HepG2 (cell line): Measurements from ENCODE around the gene AP3D1. TPM values are rescaled to one million over a fixed set of nuclear protein-coding genes. Genes with fewer than 3 reads are reported as not detected.
A peak's percentile ranks its signal among the peaks of the same experiment; 100 is the strongest.

Experiments
- ATAD3A ChIP-seq: sonication (generic); formaldehyde crosslinking; IDR thresholded peaks from 2 replicates; pipeline ENCODE4 v1.4.0; 2020; ENCODE audit warnings: missing genetic modification reagents
- BHLHE40 ChIP-seq: IDR thresholded peaks from 2 replicates; pipeline ENCODE4 v1.6.1; 2011; ENCODE audit warnings: low read length, improper control_type of control experiment
- CENPX ChIP-seq: sonication (generic); formaldehyde crosslinking; IDR thresholded peaks from 2 replicates; pipeline ENCODE4 v1.9.0; 2021; ENCODE audit warnings: mild to moderate bottlenecking, missing genetic modification reagents, moderate library complexity
- FOXK2 ChIP-seq: fragments of 450-650 bp; IDR thresholded peaks from 2 replicates; pipeline ENCODE4 v1.6.1; 2016
- GFI1 ChIP-seq: sonication (generic); formaldehyde crosslinking; IDR thresholded peaks from 2 replicates; pipeline ENCODE4 v1.5.0; 2020; ENCODE audit warnings: missing genetic modification reagents, mild to moderate bottlenecking, borderline replicate concordance
- HNRNPUL1 ChIP-seq: fragments of 200-400 bp; formaldehyde crosslinking; IDR thresholded peaks from 2 replicates; pipeline ENCODE4 v1.6.1; 2017; ENCODE audit warnings: low read depth, mild to moderate bottlenecking, low read length, moderate library complexity
- NR3C1 ChIP-seq: sonication (generic); formaldehyde crosslinking; IDR thresholded peaks from 2 replicates; pipeline ENCODE4 v1.4.0; 2020; ENCODE audit warnings: missing genetic modification reagents
- REL ChIP-seq: sonication (generic); formaldehyde crosslinking; conservative IDR thresholded peaks from 2 replicates; pipeline ENCODE4 v1.8.0; 2022; ENCODE audit warnings: mild to moderate bottlenecking, missing genetic modification reagents, moderate library complexity
- ZFP36L1 ChIP-seq: sonication (generic); formaldehyde crosslinking; IDR thresholded peaks from 2 replicates; pipeline ENCODE4 v1.8.0; 2022; ENCODE audit warnings: mild to moderate bottlenecking, missing genetic modification reagents, moderate library complexity
- ZNF10 ChIP-seq: sonication (generic); formaldehyde crosslinking; IDR thresholded peaks from 2 replicates; pipeline ENCODE4 v1.4.0; 2020; ENCODE audit warnings: mild to moderate bottlenecking, low read depth, missing genetic modification reagents, borderline replicate concordance
- ZNF230 ChIP-seq: sonication (generic); formaldehyde crosslinking; IDR thresholded peaks from 2 replicates; pipeline ENCODE4 v1.4.0; 2020; ENCODE audit warnings: mild to moderate bottlenecking, missing genetic modification reagents
- ZNF337 ChIP-seq: sonication (generic); formaldehyde crosslinking; IDR thresholded peaks from 2 replicates; pipeline ENCODE4 v1.5.1; 2020; ENCODE audit warnings: missing genetic modification reagents, low read depth, mild to moderate bottlenecking, borderline replicate concordance
- ZNF383 ChIP-seq: sonication (generic); formaldehyde crosslinking; IDR thresholded peaks from 2 replicates; pipeline ENCODE4 v1.4.0; 2020; ENCODE audit warnings: missing genetic modification reagents, mild to moderate bottlenecking, borderline replicate concordance
- ZNF546 ChIP-seq: sonication (generic); formaldehyde crosslinking; conservative IDR thresholded peaks from 2 replicates; pipeline ENCODE4 v1.8.1; 2023; ENCODE audit warnings: mild to moderate bottlenecking, missing genetic modification reagents
- ZNF564 ChIP-seq: sonication (generic); formaldehyde crosslinking; IDR thresholded peaks from 2 replicates; pipeline ENCODE4 v1.8.1; 2023; ENCODE audit warnings: mild to moderate bottlenecking, missing genetic modification reagents
- ZNF660 ChIP-seq: sonication (generic); formaldehyde crosslinking; IDR thresholded peaks from 2 replicates; pipeline ENCODE4 v1.5.1; 2020; ENCODE audit warnings: mild to moderate bottlenecking, low read depth, missing genetic modification reagents, borderline replicate concordance
- ZNF674 ChIP-seq: sonication (generic); formaldehyde crosslinking; IDR thresholded peaks from 2 replicates; pipeline ENCODE4 v1.5.0; 2020; ENCODE audit warnings: low read depth, mild to moderate bottlenecking, missing genetic modification reagents
- ZNF75D ChIP-seq: sonication (generic); formaldehyde crosslinking; IDR thresholded peaks from 2 replicates; pipeline ENCODE4 v1.8.1; 2023; ENCODE audit warnings: missing genetic modification reagents, mild to moderate bottlenecking, borderline replicate concordance
- ZNF816 ChIP-seq: sonication (generic); formaldehyde crosslinking; IDR thresholded peaks from 2 replicates; pipeline ENCODE4 v1.8.0; 2022; ENCODE audit warnings: missing genetic modification reagents, mild to moderate bottlenecking, borderline replicate concordance
- ZNF879 ChIP-seq: sonication (generic); formaldehyde crosslinking; IDR thresholded peaks from 2 replicates; pipeline ENCODE4 v1.8.1; 2023; ENCODE audit warnings: missing genetic modification reagents
- polyA plus RNA-seq, 8 experiments: library from polyadenylated mRNA; depleted of rRNA in 3 of 8; stranded (reverse) in 7 of 8; unstranded in 1 of 8; fragments of >200 nt; fragmentation: Illumina TruSeq in 4 of 8; extraction: Trizol in 4 of 8; gene quantifications; 2 replicates each; pipeline versions ENCODE4 v1.2.1 to v1.2.3, GENCODE V29; 2011 to 2016; ENCODE audit warnings: low read depth in 4 of 8, missing spikeins in 1 of 8, mixed read lengths in 1 of 8; ENCODE audit not compliant: insufficient read depth in 1 of 8
- total RNA-seq, 5 experiments: library from RNA; depleted of rRNA; stranded (reverse); fragments of >200 nt; fragmentation: Illumina TruSeq; extraction: Trizol; gene quantifications; 2 replicates each; pipeline ENCODE4 v1.2.3, GENCODE V29; 2016; ENCODE audit warnings: low read depth in 1 of 5
- TF ChIP-seq, protein P1 (sequence below): sonication (generic); formaldehyde crosslinking; IDR thresholded peaks from 2 replicates; pipeline ENCODE4 v1.4.0; 2020; ENCODE audit warnings: mild to moderate bottlenecking, low read depth, missing genetic modification reagents
- TF ChIP-seq, protein P2 (sequence below): sonication (generic); formaldehyde crosslinking; IDR thresholded peaks from 2 replicates; pipeline ENCODE4 v1.4.0; 2020; ENCODE audit warnings: missing genetic modification reagents
- TF ChIP-seq, protein P3 (sequence below): sonication (generic); formaldehyde crosslinking; IDR thresholded peaks from 2 replicates; pipeline ENCODE4 v1.4.0; 2020; ENCODE audit warnings: missing genetic modification reagents, mild to moderate bottlenecking, borderline replicate concordance
- TF ChIP-seq, protein P4 (sequence below), 2 experiments: sonication (generic) in 1 of 2; formaldehyde crosslinking in 1 of 2; IDR thresholded peaks; 2 replicates each; pipeline versions ENCODE4 v1.5.1 to v1.6.1; 2011 to 2020; ENCODE audit warnings: borderline replicate concordance in 1 of 2, low read depth in 1 of 2, low read length in 1 of 2, mild to moderate bottlenecking in 1 of 2, missing genetic modification reagents in 1 of 2, moderate library complexity in 1 of 2
- TF ChIP-seq, protein P5 (sequence below): IDR thresholded peaks from 2 replicates; pipeline ENCODE4 v1.6.1; 2016; ENCODE audit warnings: low read depth, borderline replicate concordance

AP3D1 gene
- total and polyA plus RNA-seq, 2 of the 13 experiments (the other 11 are each of a cell fraction or from before 2014, with no cell fraction given): 68.0 to 82.6 TPM

DNA sequence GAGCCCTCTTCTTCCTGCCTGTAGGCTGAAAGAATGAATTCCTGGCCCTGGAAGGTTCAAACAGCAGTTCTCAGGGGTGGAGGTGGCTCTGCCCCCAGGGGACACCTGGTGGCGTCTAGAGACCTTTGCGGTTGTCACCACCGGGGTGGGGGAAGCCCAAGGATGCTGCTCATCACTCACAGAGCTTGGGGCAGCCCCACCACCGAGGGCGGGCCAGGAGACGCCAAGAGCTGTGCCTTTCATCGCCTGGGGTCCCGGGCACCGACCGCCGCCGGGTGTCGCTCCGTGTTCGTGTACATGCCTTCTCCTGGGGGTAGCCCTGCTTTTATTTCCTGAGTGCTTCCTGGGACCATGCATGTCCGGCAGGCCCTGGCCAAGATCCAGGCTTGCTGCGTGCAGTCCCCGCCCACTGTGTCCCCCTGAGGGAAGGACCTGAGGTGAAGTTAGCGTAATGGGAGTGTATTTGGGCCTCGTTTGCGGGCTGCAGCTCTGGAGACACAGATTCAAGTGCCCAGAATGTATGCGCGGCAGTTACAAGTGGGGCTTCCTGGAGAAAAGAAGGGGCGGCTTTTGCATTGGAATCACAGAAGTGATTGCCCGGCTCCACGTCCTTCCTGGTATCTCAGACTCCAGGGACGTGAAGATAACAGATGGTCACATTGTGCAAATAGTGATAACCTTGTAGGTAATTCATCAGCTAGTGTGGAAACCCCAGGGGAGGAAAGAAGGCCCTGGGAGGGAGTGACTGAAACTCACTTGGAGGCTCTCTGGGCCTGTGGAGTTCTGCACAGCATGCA, 20.2 kb upstream of the AP3D1 start (continued):
- TF ChIP-seq ZNF546: no peak
- no peak for TF ChIP-seq ZNF660 (CRISPR knock-in tag)
- no peak for TF ChIP-seq ZFP36L1 (CRISPR knock-in tag)
- TF ChIP-seq, protein P1, sequence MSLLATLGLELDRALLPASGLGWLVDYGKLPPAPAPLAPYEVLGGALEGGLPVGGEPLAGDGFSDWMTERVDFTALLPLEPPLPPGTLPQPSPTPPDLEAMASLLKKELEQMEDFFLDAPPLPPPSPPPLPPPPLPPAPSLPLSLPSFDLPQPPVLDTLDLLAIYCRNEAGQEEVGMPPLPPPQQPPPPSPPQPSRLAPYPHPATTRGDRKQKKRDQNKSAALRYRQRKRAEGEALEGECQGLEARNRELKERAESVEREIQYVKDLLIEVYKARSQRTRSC: no peak
- no peak for TF ChIP-seq REL (CRISPR knock-in tag)
- TF ChIP-seq ZNF383 (CRISPR knock-in tag): no peak
- TF ChIP-seq, protein P2, sequence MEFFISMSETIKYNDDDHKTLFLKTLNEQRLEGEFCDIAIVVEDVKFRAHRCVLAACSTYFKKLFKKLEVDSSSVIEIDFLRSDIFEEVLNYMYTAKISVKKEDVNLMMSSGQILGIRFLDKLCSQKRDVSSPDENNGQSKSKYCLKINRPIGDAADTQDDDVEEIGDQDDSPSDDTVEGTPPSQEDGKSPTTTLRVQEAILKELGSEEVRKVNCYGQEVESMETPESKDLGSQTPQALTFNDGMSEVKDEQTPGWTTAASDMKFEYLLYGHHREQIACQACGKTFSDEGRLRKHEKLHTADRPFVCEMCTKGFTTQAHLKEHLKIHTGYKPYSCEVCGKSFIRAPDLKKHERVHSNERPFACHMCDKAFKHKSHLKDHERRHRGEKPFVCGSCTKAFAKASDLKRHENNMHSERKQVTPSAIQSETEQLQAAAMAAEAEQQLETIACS (CRISPR knock-in tag): no peak
- TF ChIP-seq, protein P3, sequence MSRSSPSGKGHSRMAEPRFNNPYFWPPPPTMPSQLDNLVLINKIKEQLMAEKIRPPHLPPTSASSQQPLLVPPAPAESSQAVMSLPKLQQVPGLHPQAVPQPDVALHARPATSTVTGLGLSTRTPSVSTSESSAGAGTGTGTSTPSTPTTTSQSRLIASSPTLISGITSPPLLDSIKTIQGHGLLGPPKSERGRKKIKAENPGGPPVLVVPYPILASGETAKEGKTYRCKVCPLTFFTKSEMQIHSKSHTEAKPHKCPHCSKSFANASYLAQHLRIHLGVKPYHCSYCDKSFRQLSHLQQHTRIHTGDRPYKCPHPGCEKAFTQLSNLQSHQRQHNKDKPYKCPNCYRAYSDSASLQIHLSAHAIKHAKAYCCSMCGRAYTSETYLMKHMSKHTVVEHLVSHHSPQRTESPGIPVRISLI: 0 out of 2 replicates have a peak, but pooled peaks have one; percentile 40
- no peak for TF ChIP-seq FOXK2
- no peak for TF ChIP-seq ZNF10 (CRISPR knock-in tag)
- TF ChIP-seq, protein P4, sequence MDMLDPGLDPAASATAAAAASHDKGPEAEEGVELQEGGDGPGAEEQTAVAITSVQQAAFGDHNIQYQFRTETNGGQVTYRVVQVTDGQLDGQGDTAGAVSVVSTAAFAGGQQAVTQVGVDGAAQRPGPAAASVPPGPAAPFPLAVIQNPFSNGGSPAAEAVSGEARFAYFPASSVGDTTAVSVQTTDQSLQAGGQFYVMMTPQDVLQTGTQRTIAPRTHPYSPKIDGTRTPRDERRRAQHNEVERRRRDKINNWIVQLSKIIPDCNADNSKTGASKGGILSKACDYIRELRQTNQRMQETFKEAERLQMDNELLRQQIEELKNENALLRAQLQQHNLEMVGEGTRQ (IDR thresholded peaks at IDR 0.05; ENCODE audit: low read depth, low read length): no peak
- TF ChIP-seq, protein P4 (CRISPR knock-in tag; IDR thresholded peaks at IDR 0.05; ENCODE audit: borderline replicate concordance): no peak
- no peak for TF ChIP-seq ZNF879
- peak; percentile 24; the same call in 1 of the 2 replicates for TF ChIP-seq ZNF230 (CRISPR knock-in tag)
- TF ChIP-seq ZNF564 (CRISPR knock-in tag): no peak
- no peak for TF ChIP-seq BHLHE40
- TF ChIP-seq ZNF816 (CRISPR knock-in tag): no peak
- TF ChIP-seq ZNF75D (CRISPR knock-in tag): no peak
- no peak for TF ChIP-seq NR3C1
- TF ChIP-seq ATAD3A (CRISPR knock-in tag): no peak
- TF ChIP-seq HNRNPUL1: no peak
- TF ChIP-seq, protein P5, sequence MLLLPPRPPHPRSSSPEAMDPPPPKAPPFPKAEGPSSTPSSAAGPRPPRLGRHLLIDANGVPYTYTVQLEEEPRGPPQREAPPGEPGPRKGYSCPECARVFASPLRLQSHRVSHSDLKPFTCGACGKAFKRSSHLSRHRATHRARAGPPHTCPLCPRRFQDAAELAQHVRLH (CRISPR knock-in tag): peak; percentile 65; the same call in 1 of the 2 replicates
- TF ChIP-seq CENPX: no peak
- TF ChIP-seq ZNF337 (CRISPR knock-in tag): no peak
- TF ChIP-seq ZNF674 (CRISPR knock-in tag): no peak
- peak; percentile 81 for TF ChIP-seq GFI1 (CRISPR knock-in tag)
